ENCODE data around the gene SIL1.
"Not testable (repeated sequence)": the region's sequence is repeated elsewhere in the genome, so short reads cannot be mapped to it uniquely, and the experiment has no call there.

Gene SIL1

DNA sequence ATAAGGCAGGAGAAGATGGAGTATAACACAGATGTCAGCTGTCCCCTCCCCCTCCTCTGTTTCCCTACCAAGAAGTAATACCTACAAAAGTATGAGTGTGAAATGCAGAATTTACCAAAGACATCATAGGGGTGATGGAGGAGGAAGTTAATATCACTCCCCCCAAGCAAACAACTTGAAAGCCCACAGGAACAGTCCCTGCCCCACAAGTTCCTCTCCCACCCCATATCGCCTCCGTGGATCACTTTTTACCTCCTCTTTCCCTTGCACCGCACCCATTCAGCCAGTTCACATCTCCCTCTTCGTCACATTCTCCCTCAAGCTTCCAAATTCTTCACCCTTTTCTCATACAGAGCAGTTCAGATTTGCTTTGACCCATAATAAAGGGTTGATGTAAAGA is 7.0 kb upstream of the SIL1 start:
- H3K4me3 ChIP-seq (replicated peaks in 1 of 2; ENCODE audit: low read depth in 2 of 2, low read length in 2 of 2), result no peak overlapping the region
- TF ChIP-seq, protein P1, sequence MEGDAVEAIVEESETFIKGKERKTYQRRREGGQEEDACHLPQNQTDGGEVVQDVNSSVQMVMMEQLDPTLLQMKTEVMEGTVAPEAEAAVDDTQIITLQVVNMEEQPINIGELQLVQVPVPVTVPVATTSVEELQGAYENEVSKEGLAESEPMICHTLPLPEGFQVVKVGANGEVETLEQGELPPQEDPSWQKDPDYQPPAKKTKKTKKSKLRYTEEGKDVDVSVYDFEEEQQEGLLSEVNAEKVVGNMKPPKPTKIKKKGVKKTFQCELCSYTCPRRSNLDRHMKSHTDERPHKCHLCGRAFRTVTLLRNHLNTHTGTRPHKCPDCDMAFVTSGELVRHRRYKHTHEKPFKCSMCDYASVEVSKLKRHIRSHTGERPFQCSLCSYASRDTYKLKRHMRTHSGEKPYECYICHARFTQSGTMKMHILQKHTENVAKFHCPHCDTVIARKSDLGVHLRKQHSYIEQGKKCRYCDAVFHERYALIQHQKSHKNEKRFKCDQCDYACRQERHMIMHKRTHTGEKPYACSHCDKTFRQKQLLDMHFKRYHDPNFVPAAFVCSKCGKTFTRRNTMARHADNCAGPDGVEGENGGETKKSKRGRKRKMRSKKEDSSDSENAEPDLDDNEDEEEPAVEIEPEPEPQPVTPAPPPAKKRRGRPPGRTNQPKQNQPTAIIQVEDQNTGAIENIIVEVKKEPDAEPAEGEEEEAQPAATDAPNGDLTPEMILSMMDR (IDR thresholded peaks at IDR 0.05; ENCODE audit: low read depth, low read length), result no peak
- DNase-seq (ENCODE audit: low read depth in 2 of 2), result no peak

DNA sequence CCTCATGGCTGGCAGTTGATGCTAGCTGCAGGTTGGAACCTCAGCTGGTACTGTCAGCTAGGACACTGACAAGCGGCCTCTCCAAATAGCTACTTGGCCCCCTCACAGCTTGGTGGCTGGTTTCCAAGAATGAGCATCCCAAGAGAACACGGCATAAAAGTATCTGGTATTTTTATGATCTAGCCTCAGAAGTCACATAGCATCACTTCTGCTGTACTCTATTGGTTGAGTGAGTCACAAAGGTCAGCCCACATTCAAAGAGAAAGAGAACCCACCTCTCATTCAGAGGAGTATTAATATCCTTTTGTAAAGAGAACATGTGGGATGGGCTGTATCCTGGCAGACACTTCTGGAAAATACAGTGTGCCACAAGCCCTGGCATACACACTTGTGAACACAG is 6.0 kb upstream of the SIL1 start:
- no peak overlapping the region for H3K4me3 ChIP-seq (replicated peaks in 1 of 2; ENCODE audit: low read depth in 2 of 2, low read length in 2 of 2)
- peak in 1 of 2 donors; percentile 25 for DNase-seq (ENCODE audit: low read depth in 2 of 2)
- TF ChIP-seq, protein P1 (IDR thresholded peaks at IDR 0.05; ENCODE audit: low read depth, low read length), result no peak

DNA sequence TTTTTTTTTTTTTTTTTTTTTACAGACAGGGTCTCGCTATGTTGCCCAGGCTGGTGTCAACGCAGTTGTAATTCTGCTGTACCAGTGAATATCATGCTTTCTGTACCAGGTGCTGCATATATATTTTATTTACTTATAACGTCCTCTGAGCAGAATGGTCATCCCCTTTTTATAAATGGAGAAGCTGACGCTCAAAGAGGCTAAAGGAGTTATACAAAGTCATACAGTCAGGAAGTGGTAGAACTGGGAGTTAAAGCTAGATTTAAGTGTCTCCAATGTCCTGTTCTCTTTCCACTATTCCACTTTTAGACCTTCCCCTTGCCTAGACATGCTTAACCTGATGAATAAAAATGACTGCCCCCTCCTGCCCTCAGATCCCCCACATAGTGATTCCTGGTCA is 1.2 kb upstream of the SIL1 start:
- DNase-seq (ENCODE audit: low read depth in 2 of 2), result no peak
- no peak overlapping the region for H3K4me3 ChIP-seq (replicated peaks in 1 of 2; ENCODE audit: low read depth in 2 of 2, low read length in 2 of 2)
- TF ChIP-seq, protein P1 (IDR thresholded peaks at IDR 0.05; ENCODE audit: low read depth, low read length), result no peak

DNA sequence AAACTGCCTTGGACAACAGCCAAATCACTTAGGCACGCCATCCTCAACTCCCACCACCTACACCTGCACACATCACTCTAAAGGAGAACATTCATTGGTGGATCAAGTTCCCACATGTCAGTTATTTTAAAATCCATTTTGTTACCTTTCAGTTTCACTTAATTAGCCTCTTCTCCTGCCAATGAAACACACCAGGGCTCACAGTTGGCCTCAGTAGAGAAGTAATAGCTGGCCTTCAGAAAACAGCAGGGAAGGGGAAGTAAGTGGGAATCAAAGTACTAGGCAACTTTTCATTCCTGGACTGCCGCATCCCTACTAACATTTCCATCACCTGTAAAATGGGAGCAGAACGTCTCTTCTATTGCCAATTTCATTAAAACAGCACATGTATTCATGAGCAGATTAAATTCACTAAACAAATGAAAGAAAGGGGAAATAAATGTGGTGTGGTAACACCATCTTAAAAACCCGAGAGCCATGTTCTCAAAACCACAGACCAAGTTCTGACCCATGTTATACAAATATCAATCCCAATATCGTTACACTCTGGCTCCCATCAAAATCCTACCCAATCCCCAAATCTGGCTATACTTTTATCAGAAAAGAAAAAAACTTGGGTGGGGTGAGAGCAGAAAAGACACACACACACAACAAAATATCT is 1.7 kb downstream of the SIL1 start:
- TF ChIP-seq, protein P1 (IDR thresholded peaks at IDR 0.05; ENCODE audit: low read depth, low read length), result no peak
- DNase-seq (ENCODE audit: low read depth in 2 of 2), result no peak

GRCh38 chr5:139194486-139194885 is 3.7 kb downstream of the SIL1 start:
- DNase-seq (ENCODE audit: low read depth in 2 of 2), result no peak
- no peak overlapping the region for H3K4me3 ChIP-seq (replicated peaks in 1 of 2; ENCODE audit: low read depth in 2 of 2, low read length in 2 of 2)
- TF ChIP-seq, protein P1 (IDR thresholded peaks at IDR 0.05; ENCODE audit: low read depth, low read length), result no peak

More for the DNA sequence above, 1.7 kb downstream of the SIL1 start:
- H3K4me3 ChIP-seq (replicated peaks in 1 of 2; ENCODE audit: low read depth in 2 of 2, low read length in 2 of 2), result no peak overlapping the region

GRCh38 chr5:139193928-139194327 is 4.2 kb downstream of the SIL1 start:
- DNase-seq (ENCODE audit: low read depth in 2 of 2), result peak; percentile 18 to 22
- TF ChIP-seq, protein P1 (IDR thresholded peaks at IDR 0.05; ENCODE audit: low read depth, low read length), result peak; percentile 45
- H3K4me3 ChIP-seq (replicated peaks in 1 of 2; ENCODE audit: low read depth in 2 of 2, low read length in 2 of 2), result no peak overlapping the region

DNA sequence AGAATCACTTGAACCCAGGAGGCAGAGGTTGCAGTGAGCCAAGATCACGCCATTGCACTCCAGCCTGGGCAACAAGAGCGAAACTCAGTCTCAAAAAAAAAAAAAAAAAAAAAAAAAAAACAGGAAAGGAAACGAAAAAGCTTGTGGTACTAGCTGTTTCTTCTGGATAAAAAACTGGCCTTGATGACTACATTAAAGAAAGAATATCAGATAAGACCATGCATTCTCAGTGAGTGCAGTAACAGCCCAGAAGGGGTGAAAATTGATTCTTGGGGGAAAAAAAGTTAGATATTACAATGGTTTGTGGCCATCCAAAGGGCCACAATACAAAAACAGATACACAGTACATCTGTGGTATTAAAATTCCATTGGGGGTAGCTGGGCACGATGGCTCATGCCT is 5.3 kb downstream of the SIL1 start:
- DNase-seq (ENCODE audit: low read depth in 2 of 2); H3K4me3 ChIP-seq (replicated peaks in 1 of 2; ENCODE audit: low read depth in 2 of 2, low read length in 2 of 2): not testable (repeated sequence)

DNA sequence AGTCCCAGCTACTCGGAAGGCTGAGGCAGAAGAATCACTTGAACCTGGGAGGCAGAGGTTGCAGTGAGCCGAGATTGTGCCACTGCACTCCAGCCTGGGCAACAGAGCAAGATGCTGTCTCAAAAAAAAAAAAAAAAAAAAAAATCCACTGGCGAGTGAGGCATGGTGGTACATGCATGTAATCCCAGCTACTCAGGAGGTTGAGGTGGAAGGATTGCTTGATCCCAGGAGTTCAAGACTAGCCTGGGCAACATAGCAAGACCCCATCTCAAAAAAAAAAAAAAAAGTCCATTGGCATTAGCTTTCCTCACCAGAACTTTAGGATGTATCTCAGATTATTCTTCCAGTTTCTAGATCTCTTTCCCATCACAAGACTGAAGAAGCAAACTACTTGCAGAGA is 6.2 kb downstream of the SIL1 start:
- not testable (repeated sequence) for DNase-seq (ENCODE audit: low read depth in 2 of 2); H3K4me3 ChIP-seq (replicated peaks in 1 of 2; ENCODE audit: low read depth in 2 of 2, low read length in 2 of 2)
